Measurements from ENCODE around the gene KCNE4.
A peak's percentile ranks its signal among the peaks of the same experiment; 100 is the strongest.

The KCNE4 gene

GRCh38 chr2:223101340-223102039, 49.5 kb downstream of the KCNE4 start:
- TF ChIP-seq MAX (IDR thresholded peaks at IDR 0.05; ENCODE audit: low read depth, low read length): 0 out of 2 replicates have a peak, but pooled peaks have one; percentile 12
- TF ChIP-seq, protein P1, sequence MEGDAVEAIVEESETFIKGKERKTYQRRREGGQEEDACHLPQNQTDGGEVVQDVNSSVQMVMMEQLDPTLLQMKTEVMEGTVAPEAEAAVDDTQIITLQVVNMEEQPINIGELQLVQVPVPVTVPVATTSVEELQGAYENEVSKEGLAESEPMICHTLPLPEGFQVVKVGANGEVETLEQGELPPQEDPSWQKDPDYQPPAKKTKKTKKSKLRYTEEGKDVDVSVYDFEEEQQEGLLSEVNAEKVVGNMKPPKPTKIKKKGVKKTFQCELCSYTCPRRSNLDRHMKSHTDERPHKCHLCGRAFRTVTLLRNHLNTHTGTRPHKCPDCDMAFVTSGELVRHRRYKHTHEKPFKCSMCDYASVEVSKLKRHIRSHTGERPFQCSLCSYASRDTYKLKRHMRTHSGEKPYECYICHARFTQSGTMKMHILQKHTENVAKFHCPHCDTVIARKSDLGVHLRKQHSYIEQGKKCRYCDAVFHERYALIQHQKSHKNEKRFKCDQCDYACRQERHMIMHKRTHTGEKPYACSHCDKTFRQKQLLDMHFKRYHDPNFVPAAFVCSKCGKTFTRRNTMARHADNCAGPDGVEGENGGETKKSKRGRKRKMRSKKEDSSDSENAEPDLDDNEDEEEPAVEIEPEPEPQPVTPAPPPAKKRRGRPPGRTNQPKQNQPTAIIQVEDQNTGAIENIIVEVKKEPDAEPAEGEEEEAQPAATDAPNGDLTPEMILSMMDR (IDR thresholded peaks at IDR 0.05; ENCODE audit: low read depth, low read length): peak; percentile 58
- TF ChIP-seq MYC (IDR thresholded peaks at IDR 0.05; ENCODE audit: low read depth, low read length): no peak
- no peak for TF ChIP-seq POLR2A (IDR thresholded peaks at IDR 0.05; ENCODE audit: extremely low read depth, insufficient read length)
- H3K4me3 ChIP-seq (ENCODE audit: low read depth, low read length): no peak overlapping the region
- peak; percentile 61 for DNase-seq (ENCODE audit: low read depth)

GRCh38 chr2:223102040-223102400, 50.0 kb downstream of the KCNE4 start:
- H3K4me3 ChIP-seq (ENCODE audit: low read depth, low read length): no peak overlapping the region
- TF ChIP-seq, protein P1 (IDR thresholded peaks at IDR 0.05; ENCODE audit: low read depth, low read length): no peak
- TF ChIP-seq MAX (IDR thresholded peaks at IDR 0.05; ENCODE audit: low read depth, low read length) (no peak), POLR2A (IDR thresholded peaks at IDR 0.05; ENCODE audit: extremely low read depth, insufficient read length) (no peak), MYC (IDR thresholded peaks at IDR 0.05; ENCODE audit: low read depth, low read length) (no peak)
- no peak for DNase-seq (ENCODE audit: low read depth)

- H3K4me3 ChIP-seq (ENCODE audit: low read depth, low read length): no peak overlapping the region
- DNase-seq (ENCODE audit: low read depth): no peak
- TF ChIP-seq POLR2A (IDR thresholded peaks at IDR 0.05; ENCODE audit: extremely low read depth, insufficient read length): no peak
These were observed 50.5 kb downstream of the KCNE4 start for GRCh38 chr2:223102450-223102849.

DNA sequence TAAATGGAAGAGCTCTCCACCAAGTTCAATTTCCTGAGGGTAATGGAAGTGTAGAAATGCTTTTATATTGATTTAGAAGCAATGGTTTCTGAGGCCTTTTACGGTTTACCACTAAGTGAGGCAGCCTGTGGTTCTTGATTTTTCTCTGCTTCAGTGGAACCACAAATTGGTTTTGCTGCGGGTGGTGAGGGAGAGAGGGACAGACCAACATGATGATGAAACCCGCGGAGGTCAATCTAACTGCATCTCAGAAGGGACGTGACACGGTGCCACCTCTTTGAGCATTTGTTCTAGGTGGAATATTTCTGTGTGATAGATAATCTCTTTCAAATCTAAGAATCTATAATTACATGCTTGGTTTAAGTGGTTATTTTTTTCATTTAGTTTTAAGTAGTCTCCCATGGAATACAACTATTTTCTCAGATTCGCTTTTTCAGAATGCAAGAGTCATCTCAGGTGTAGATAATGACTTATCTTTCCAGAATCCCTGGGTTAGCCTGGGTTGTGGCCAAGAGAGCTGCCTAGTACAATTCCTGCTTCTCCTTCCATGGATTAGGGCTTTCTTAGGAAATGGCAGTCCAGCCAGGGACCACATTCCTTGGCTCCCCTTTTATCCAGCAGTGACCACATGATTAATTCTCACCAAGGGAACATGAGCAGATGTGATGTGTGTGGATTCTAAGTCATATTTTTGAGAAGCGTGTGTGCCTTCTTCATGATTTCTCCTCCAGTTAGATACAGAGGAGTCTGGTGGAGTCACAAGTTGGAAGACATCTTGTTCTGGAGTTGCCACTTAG, 52.5 kb downstream of the KCNE4 start:
- no peak overlapping the region for H3K4me3 ChIP-seq (ENCODE audit: low read depth, low read length)
- TF ChIP-seq MAX (IDR thresholded peaks at IDR 0.05; ENCODE audit: low read depth, low read length): no peak
- TF ChIP-seq MYC (IDR thresholded peaks at IDR 0.05; ENCODE audit: low read depth, low read length): no peak
- no peak for TF ChIP-seq POLR2A (IDR thresholded peaks at IDR 0.05; ENCODE audit: extremely low read depth, insufficient read length)
- TF ChIP-seq, protein P1 (IDR thresholded peaks at IDR 0.05; ENCODE audit: low read depth, low read length): no peak
- DNase-seq (ENCODE audit: low read depth): peak; percentile 52

All from NB4 (cell line).